ENCODE measurements around the gene SPAAR. TPM values are rescaled to one million over a fixed set of nuclear protein-coding genes. Genes with fewer than 3 reads are reported as not detected.

Gene SPAAR, protein sequence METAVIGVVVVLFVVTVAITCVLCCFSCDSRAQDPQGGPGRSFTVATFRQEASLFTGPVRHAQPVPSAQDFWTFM
- total RNA-seq = 1.8 TPM

GRCh38 chr9:35909274-35909673 lies at the start of gene SPAAR:
SPAAR (plus strand) TSS chr9:35909490; CDS start chr9:35910464, 974 bp downstream.

GRCh38 chr9:35870351-35870923 lies 38.9 kb upstream of the SPAAR start, which contains the start of gene OR13J1:
OR13J1 (minus strand) TSS chr9:35870401; CDS start chr9:35870401, 0 bp downstream.

GRCh38 chr9:35905912-35906679 lies 3.2 kb upstream of the SPAAR start, which contains the start of gene HRCT1:
HRCT1 (plus strand) TSS chr9:35906202; CDS start chr9:35906288, 86 bp downstream.

DNA sequence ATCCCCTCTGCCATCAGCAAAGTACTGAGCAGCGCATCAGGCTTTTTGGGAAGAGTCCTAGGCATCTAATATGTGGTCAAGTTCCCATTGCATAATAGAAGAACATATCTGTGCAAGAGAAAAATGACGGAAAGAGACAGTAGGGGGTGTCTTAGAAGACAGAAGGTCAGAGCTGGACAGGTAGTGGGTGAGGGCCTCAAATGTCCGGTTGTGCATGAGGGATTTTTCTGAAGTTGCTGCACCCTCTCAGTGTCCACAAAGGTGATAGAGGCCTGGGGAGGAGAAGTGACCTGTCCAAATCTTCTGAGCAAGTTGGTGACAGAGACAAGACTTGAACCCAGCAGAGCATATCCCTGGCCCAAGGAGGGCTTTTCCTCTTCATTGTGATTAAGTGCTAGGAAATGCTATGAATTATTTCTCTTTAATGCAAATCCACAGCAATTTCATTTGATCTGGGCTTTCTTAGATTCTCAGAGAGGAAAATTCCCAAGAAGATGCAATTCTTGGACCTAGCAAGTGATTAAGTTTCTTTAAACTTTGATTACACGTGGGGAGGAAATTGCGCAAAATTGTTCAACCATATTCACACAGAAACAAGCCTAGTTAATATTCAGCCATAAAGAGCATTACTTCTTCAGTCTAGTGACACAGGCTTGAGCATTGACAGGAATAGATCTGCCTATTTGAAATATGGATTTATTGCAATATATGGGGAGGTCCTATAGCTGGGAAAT lies 49.0 kb downstream of the SPAAR start, which contains the start of gene OR2S2:
Gene OR2S2 (minus strand): TSS at position 51 of the 734 bp plus-strand sequence. CDS start 56 bp downstream, outside the sequence.

Other genes with a start within 250 kb of the SPAAR start
- 2.9 TPM for gene ARHGEF39, start 244.3 kb upstream of the SPAAR start, total RNA-seq
- gene CA9, start 235.6 kb upstream of the SPAAR start, total RNA-seq = 0.70 TPM
- gene TPM2, start 219.6 kb upstream of the SPAAR start, total RNA-seq = 665 TPM
- gene TLN1, start 177.3 kb upstream of the SPAAR start, total RNA-seq = 254 TPM
- gene CREB3, start 176.8 kb upstream of the SPAAR start, total RNA-seq = 25.6 TPM
- 56.9 TPM for gene GBA2, start 160.3 kb upstream of the SPAAR start, total RNA-seq
- 17.8 TPM for gene RGP1, start 160.2 kb upstream of the SPAAR start, total RNA-seq
- not detected for gene MSMP, start 155.2 kb upstream of the SPAAR start, total RNA-seq
- 15.1 TPM for gene NPR2, start 117.9 kb upstream of the SPAAR start, total RNA-seq
- gene SPAG8, start 97.2 kb upstream of the SPAAR start, total RNA-seq = 2.6 TPM
- 28.6 TPM for gene HINT2, start 94.4 kb upstream of the SPAAR start, total RNA-seq
- gene FAM221B, start 80.8 kb upstream of the SPAAR start, total RNA-seq = not detected
- 18.6 TPM for gene TMEM8B, start 80.3 kb upstream of the SPAAR start, total RNA-seq
- gene OR13J1, start 39.1 kb upstream of the SPAAR start, total RNA-seq = not detected
- not detected for gene HRCT1, start 3.3 kb upstream of the SPAAR start, total RNA-seq
- gene OR2S2, start 48.7 kb downstream of the SPAAR start, total RNA-seq = not detected
- gene RECK, start 127.4 kb downstream of the SPAAR start, total RNA-seq = 17.9 TPM
- gene GLIPR2, start 227.2 kb downstream of the SPAAR start, total RNA-seq = 20.1 TPM

All from metanephros (tissue), 1 donor.